CD4-positive, CD25-positive, alpha-beta regulatory T cell (primary cell): ENCODE data around the gene TSPAN19. TPM values are rescaled to one million over a fixed set of nuclear protein-coding genes. Genes with fewer than 3 reads are reported as not detected.
A peak's percentile ranks its signal among the peaks of the same experiment; 100 is the strongest.

Experiments
- ATAC-seq, 2 donors: fragments of 150-1000 bp; cut with Tn5 transposase; one replicate each; pipeline ENCODE4 v1.10.0; 2021; ENCODE audit warnings: low read depth in 2 of 2, moderate number of reproducible peaks in 2 of 2, moderate library complexity in 1 of 2
- DNase-seq, 3 donors: peaks; one replicate each; pipeline versions ENCODE4 v3.0.0 to v3.0.0-alpha.2; 2012 to 2022; ENCODE audit warnings: mixed read lengths in 1 of 3
- H3K27ac ChIP-seq: one replicate; pipeline ENCODE4 v1.7.0; 2013; ENCODE audit warnings: mild to moderate bottlenecking, low read length; ENCODE audit not compliant: insufficient read depth, poor library complexity, severe bottlenecking
- H3K27me3 ChIP-seq: one replicate; pipeline ENCODE4 v1.7.0; 2013; ENCODE audit warnings: low read length; ENCODE audit not compliant: control insufficient read depth, insufficient read depth
- H3K36me3 ChIP-seq: one replicate; pipeline ENCODE4 v1.7.0; 2013; ENCODE audit warnings: mild to moderate bottlenecking, low read length, moderate library complexity; ENCODE audit not compliant: control insufficient read depth, insufficient read depth
- H3K4me1 ChIP-seq: 2 replicates; pipeline ENCODE4 v1.7.0; 2013; ENCODE audit warnings: mild to moderate bottlenecking, low read length; ENCODE audit not compliant: insufficient read depth, control insufficient read depth, poor library complexity, severe bottlenecking
- H3K4me3 ChIP-seq: one replicate; pipeline ENCODE4 v1.7.0; 2013; ENCODE audit warnings: low read depth, mild to moderate bottlenecking, low read length, moderate library complexity
- H3K9me3 ChIP-seq, 2 experiments: 1 replicate in 1 of 2; 2 replicates in 1 of 2; pipeline ENCODE4 v1.7.0; 2013; ENCODE audit warnings: low read length in 2 of 2, mild to moderate bottlenecking in 1 of 2, moderate library complexity in 1 of 2; ENCODE audit not compliant: control insufficient read depth in 2 of 2
- H3K27ac Mint-ChIP-seq, 3 donors: one replicate each; pipeline ENCODE4 v1.8.0; 2020 to 2022; ENCODE audit warnings: mild to moderate bottlenecking in 3 of 3, mixed read lengths in 3 of 3, moderate library complexity in 2 of 3
- H3K27me3 Mint-ChIP-seq: one replicate; pipeline ENCODE4 v1.8.0; 2022; ENCODE audit warnings: mild to moderate bottlenecking, mixed read lengths
- H3K36me3 Mint-ChIP-seq: one replicate; pipeline ENCODE4 v1.8.0; 2020; ENCODE audit warnings: mixed read lengths
- H3K4me1 Mint-ChIP-seq, 4 donors: one replicate each; pipeline ENCODE4 v1.8.0; 2020 to 2022; ENCODE audit warnings: mixed read lengths in 4 of 4, mild to moderate bottlenecking in 1 of 4
- H3K4me3 Mint-ChIP-seq, 4 donors: one replicate each; pipeline ENCODE4 v1.8.0; 2020 to 2022; ENCODE audit warnings: mild to moderate bottlenecking in 4 of 4, mixed read lengths in 4 of 4, moderate library complexity in 3 of 4
- H3K9me3 Mint-ChIP-seq, 7 donors: one replicate each; pipeline ENCODE4 v1.8.0; 2020 to 2022; ENCODE audit warnings: mixed read lengths in 7 of 7, mild to moderate bottlenecking in 3 of 7, moderate library complexity in 2 of 7
- polyA plus RNA-seq, 4 donors: library from polyadenylated mRNA; unstranded; fragments of 300-500 nt; fragmentation: Illumina TruSeq; gene quantifications; one replicate each; pipeline ENCODE4 v1.2.3, GENCODE V29; 2021
- total RNA-seq: library from RNA; stranded (reverse); gene quantifications from one replicate; pipeline ENCODE4 v1.2.3, GENCODE V29; 2022

TSPAN19 gene
- total and polyA plus RNA-seq, 5 donors from 2014 or later = not detected

DNA sequence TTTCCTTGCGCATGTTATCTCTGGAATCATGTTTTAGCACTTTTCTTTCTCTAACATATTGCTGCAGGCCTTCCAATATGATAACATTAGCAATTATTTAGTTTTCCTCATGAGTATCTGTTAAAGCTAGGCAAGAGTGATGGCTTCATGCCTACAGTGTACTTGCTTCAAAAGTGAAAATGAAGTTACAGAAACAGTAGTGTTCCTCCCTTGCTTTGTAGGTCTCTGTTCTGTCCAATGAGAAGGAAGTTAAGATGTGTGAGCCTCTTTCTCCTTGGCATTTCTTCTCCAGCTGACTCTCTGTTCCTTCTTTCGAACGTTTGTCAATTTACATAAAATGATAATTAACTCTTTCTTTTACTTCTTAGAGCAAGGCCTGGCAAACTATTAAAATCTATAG is 22.3 kb upstream of the TSPAN19 start:
- no peaks in the 10 kb centered on the region for H3K36me3 Mint-ChIP-seq
- no peaks in the 10 kb centered on the region for H3K9me3 ChIP-seq
- no peaks in the 10 kb centered on the region for H3K36me3 ChIP-seq
- no peak overlapping the region for H3K4me3 Mint-ChIP-seq
- no peaks in the 10 kb centered on the region for H3K27me3 Mint-ChIP-seq
- no peak overlapping the region for H3K4me3 ChIP-seq
- H3K4me1 Mint-ChIP-seq = no peaks in the 10 kb centered on the region
- no peaks in the 10 kb centered on the region for H3K4me1 ChIP-seq
- ATAC-seq = no peak
- DNase-seq = no peak
- H3K27ac ChIP-seq = no peak overlapping the region
- no peaks in the 10 kb centered on the region for H3K9me3 Mint-ChIP-seq
- H3K27me3 ChIP-seq = no peaks in the 10 kb centered on the region
- H3K27ac Mint-ChIP-seq = no peak overlapping the region

DNA sequence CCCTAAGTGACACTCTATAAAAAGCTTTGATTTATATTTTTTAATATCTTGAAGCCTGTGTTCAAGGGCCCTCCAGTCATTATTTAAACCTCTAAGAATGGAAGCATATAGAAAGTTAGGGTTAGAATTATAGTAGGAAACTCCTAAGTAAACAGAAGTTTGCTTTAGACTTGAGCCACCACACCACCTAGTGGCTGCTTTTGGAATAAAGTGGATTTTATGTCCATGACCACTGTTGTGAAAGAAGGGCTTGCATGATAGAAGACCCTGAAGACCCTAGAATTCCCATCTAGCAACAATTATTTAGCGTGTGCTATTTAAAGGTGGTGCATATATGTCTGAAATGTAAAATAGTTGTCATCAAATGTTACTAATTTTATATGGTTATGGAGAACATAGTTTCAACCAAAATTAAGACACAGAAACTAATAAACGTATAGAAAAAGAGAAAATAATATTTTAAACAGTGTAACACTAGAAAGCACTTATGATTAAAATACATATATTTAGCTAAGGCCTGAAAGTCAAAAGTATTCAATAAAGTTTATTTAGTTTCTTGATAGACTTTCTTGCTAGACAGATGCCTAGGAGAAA is 21.4 kb upstream of the TSPAN19 start:
- H3K27ac Mint-ChIP-seq = no peak overlapping the region
- DNase-seq (peak in 1 of 3 donors; percentile 38), ATAC-seq (no peak)
- no peak overlapping the region for H3K4me3 ChIP-seq
- H3K36me3 Mint-ChIP-seq = no peaks in the 10 kb centered on the region
- peaks cover 0 to 1% (median 0%) of the 10 kb centered on the region in 7 donors for H3K9me3 Mint-ChIP-seq
- H3K4me1 Mint-ChIP-seq = no peaks in the 10 kb centered on the region
- no peaks in the 10 kb centered on the region for H3K27me3 Mint-ChIP-seq
- no peak overlapping the region for H3K27ac ChIP-seq
- H3K4me3 Mint-ChIP-seq = no peak overlapping the region
- H3K4me1 ChIP-seq = no peaks in the 10 kb centered on the region
- no peaks in the 10 kb centered on the region for H3K36me3 ChIP-seq
- no peaks in the 10 kb centered on the region for H3K27me3 ChIP-seq
- H3K9me3 ChIP-seq = no peaks in the 10 kb centered on the region

DNA sequence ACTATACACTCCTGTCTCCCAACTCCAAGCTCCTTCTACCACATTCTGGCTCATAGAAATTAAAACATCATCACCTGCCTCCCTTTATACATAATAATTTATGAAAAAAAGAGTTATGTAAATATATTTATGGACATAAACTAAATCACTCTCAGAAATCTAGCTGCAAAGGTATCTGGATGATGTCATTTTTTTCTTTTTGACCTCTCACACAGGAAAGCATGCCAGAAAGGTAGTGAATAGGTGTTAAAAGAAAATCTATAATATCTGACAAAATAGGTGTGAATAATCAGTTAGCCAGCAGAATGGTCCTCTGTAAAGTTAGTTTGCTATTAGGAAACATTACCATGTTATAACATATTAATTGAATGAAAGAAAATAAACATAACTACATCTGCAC is 7.8 kb upstream of the TSPAN19 start:
- H3K36me3 Mint-ChIP-seq = no peaks in the 10 kb centered on the region
- H3K4me1 Mint-ChIP-seq = no peaks in the 10 kb centered on the region
- no peak for ATAC-seq
- H3K27ac ChIP-seq = no peak overlapping the region
- H3K4me3 ChIP-seq = no peak overlapping the region
- H3K27me3 ChIP-seq = no peaks in the 10 kb centered on the region
- H3K4me3 Mint-ChIP-seq = no peak overlapping the region
- no peaks in the 10 kb centered on the region for H3K4me1 ChIP-seq
- DNase-seq = no peak
- H3K27ac Mint-ChIP-seq = no peak overlapping the region
- H3K27me3 Mint-ChIP-seq = peaks cover 4% of the 10 kb centered on the region
- H3K9me3 ChIP-seq = no peaks in the 10 kb centered on the region
- H3K36me3 ChIP-seq = no peaks in the 10 kb centered on the region
- peaks cover 0 to 2% (median 0%) of the 10 kb centered on the region in 7 donors for H3K9me3 Mint-ChIP-seq

DNA sequence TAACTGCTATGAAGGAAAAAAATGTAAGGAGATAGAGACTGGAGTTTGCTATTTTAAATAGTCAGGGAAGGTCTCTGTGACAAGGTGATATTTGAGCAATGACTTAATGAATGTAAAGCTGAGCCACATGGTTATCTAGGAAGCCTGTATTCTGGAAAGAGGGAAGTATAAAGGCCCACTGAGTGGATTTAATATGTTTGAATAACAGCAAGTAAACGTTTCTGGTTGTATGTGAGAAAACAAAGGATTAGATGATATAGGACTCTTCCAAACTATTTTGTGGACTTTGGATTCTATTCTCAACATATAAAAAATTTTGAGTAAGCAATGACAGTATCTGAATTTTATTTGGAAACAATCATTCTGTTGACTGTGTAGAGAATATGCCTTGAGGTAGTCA is 5.3 kb upstream of the TSPAN19 start:
- peaks cover 4% of the 10 kb centered on the region for H3K27me3 Mint-ChIP-seq
- H3K27ac Mint-ChIP-seq = no peak overlapping the region
- H3K9me3 Mint-ChIP-seq = no peaks in the 10 kb centered on the region
- H3K4me3 Mint-ChIP-seq = no peak overlapping the region
- Histone ChIP-seq H3K4me3 (no peak overlapping the region), H3K9me3 (no peaks in the 10 kb centered on the region), H3K4me1 (no peaks in the 10 kb centered on the region), H3K27ac (no peak overlapping the region), H3K36me3 (no peaks in the 10 kb centered on the region), H3K27me3 (no peaks in the 10 kb centered on the region)
- peaks cover 0 to 1% (median 0%) of the 10 kb centered on the region in 4 donors for H3K4me1 Mint-ChIP-seq
- DNase-seq = no peak
- H3K36me3 Mint-ChIP-seq = no peaks in the 10 kb centered on the region
- no peak for ATAC-seq

DNA sequence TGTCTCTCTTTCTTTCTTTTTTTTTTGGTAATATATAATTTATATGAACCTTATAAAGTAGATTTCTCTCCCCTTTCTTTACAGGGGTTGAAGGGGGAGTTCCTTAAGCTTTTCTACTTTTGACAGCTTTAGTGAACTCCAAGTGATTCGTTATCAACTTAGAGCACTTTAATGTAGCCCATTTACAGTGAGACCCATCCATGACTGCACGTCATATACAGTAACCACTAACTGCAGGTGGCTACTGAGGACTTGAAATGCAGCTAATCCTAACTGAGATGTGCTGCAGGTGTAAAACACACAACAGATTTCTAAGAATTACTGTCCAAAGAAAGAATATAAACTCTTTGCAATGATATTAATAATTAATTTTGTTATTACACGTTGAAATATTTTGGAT is 656 bp upstream of the TSPAN19 start:
- Histone ChIP-seq H3K27ac (no peak overlapping the region), H3K4me1 (no peaks in the 10 kb centered on the region), H3K9me3 (no peaks in the 10 kb centered on the region), H3K27me3 (no peaks in the 10 kb centered on the region), H3K36me3 (no peaks in the 10 kb centered on the region), H3K4me3 (no peak overlapping the region)
- H3K4me1 Mint-ChIP-seq = peaks cover 0 to 5% (median under 1%) of the 10 kb centered on the region in 4 donors
- DNase-seq (no peak), ATAC-seq (no peak)
- no peaks in the 10 kb centered on the region for H3K36me3 Mint-ChIP-seq
- peaks cover 9% of the 10 kb centered on the region for H3K27me3 Mint-ChIP-seq
- no peak overlapping the region for H3K27ac Mint-ChIP-seq
- H3K9me3 Mint-ChIP-seq = peaks cover 0 to 5% (median 0%) of the 10 kb centered on the region in 7 donors
- no peak overlapping the region for H3K4me3 Mint-ChIP-seq

DNA sequence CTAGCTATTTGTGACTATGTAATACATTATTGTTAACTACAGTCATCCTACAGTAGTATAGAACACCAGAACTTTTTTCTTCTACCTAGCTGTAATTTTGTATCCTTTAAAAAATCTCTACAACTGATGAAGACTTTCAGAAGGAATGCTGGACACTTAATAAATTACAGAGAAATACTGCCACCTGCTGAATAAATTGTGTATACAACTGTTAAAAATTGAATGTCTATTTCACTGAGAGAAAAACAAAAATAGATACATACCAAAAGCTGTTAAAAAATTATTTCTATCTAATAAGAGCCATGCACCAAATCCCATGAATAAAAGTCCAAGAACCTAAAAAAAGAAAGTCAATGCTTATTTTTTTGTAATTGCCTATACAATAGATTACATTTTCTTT is 6.6 kb downstream of the TSPAN19 start:
- Mint-ChIP-seq H3K27ac (no peak overlapping the region), H3K4me1 (no peaks in the 10 kb centered on the region), H3K27me3 (peaks cover 5% of the 10 kb centered on the region), H3K9me3 (peaks cover 0 to 5% (median 0%) of the 10 kb centered on the region in 7 donors), H3K4me3 (no peak overlapping the region), H3K36me3 (no peaks in the 10 kb centered on the region)
- no peak overlapping the region for H3K27ac ChIP-seq
- no peaks in the 10 kb centered on the region for H3K27me3 ChIP-seq
- no peaks in the 10 kb centered on the region for H3K4me1 ChIP-seq
- no peak overlapping the region for H3K4me3 ChIP-seq
- DNase-seq = no peak
- no peaks in the 10 kb centered on the region for H3K36me3 ChIP-seq
- no peaks in the 10 kb centered on the region for H3K9me3 ChIP-seq
- ATAC-seq = no peak

DNA sequence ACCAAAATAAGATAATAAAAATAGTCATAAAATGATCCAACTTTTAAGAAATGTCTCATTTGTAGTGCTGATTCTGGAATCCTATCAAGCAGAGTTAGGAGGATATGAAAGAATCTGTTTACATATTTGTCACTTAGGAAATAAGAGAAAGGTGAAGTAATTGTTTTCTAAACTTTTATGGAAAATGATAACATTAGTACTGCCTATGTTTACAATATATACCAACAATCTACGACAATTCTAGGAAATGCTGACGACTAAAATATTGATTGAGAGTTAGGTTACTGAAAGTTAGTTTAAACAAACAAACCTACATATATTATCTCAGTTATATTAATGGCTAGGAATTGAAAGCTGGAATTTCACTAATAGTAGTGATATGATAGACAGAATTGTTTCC is 18.0 kb downstream of the TSPAN19 start:
- Mint-ChIP-seq H3K36me3 (no peaks in the 10 kb centered on the region), H3K4me1 (no peaks in the 10 kb centered on the region), H3K27ac (no peak overlapping the region), H3K27me3 (no peaks in the 10 kb centered on the region), H3K9me3 (peaks cover 0 to 1% (median 0%) of the 10 kb centered on the region in 7 donors), H3K4me3 (no peak overlapping the region)
- ATAC-seq = no peak
- H3K27me3 ChIP-seq = no peaks in the 10 kb centered on the region
- H3K4me1 ChIP-seq = no peaks in the 10 kb centered on the region
- H3K9me3 ChIP-seq = no peaks in the 10 kb centered on the region
- H3K36me3 ChIP-seq = no peaks in the 10 kb centered on the region
- H3K4me3 ChIP-seq = no peak overlapping the region
- no peak for DNase-seq
- no peak overlapping the region for H3K27ac ChIP-seq

DNA sequence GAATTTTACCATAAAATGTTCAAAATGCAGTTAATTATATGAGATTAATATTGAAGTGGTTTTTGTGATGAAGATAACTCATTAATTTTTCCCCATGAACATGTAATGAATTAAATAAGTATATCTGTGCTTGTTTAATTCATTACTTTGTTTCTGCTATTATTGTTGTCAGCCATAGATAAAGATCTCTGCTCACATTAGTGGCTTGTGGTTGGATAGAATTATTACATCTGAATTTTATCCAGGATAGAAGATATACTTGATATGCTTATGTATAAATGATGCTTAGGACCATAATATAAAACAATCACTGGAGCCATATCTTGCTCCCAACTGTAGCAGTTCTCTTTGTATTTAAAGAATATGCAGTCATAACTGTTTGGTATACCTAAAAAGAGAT is 18.5 kb downstream of the TSPAN19 start:
- Histone ChIP-seq H3K9me3 (no peaks in the 10 kb centered on the region), H3K4me3 (no peak overlapping the region), H3K36me3 (no peaks in the 10 kb centered on the region), H3K4me1 (no peaks in the 10 kb centered on the region), H3K27me3 (no peaks in the 10 kb centered on the region), H3K27ac (no peak overlapping the region)
- peaks cover 0 to 1% (median 0%) of the 10 kb centered on the region in 7 donors for H3K9me3 Mint-ChIP-seq
- ATAC-seq = no peak
- H3K4me1 Mint-ChIP-seq = no peaks in the 10 kb centered on the region
- H3K4me3 Mint-ChIP-seq = no peak overlapping the region
- no peaks in the 10 kb centered on the region for H3K27me3 Mint-ChIP-seq
- H3K27ac Mint-ChIP-seq = no peak overlapping the region
- no peaks in the 10 kb centered on the region for H3K36me3 Mint-ChIP-seq
- no peak for DNase-seq
